ENCODE results near the gene THRB.

DNA sequence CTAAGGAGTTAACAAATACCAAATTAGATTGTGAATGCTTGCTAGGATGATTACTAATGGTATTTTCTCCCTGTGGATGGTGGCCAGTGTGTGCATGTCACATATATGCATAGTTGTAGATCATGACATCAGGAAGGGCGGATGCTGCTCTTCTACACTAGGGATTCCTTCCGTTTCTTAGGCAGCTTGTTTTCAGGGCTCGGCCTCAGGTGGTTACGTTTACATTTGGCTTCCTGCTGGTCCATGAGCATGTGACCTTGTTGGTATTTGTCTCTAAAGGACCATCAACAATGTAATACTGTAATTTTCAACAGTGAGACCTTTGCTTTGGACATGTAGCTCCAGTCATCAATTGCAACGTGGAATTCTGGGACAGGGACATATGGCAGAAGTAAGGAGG lies 328.1 kb downstream of the THRB start:
- TF ChIP-seq, protein P1, sequence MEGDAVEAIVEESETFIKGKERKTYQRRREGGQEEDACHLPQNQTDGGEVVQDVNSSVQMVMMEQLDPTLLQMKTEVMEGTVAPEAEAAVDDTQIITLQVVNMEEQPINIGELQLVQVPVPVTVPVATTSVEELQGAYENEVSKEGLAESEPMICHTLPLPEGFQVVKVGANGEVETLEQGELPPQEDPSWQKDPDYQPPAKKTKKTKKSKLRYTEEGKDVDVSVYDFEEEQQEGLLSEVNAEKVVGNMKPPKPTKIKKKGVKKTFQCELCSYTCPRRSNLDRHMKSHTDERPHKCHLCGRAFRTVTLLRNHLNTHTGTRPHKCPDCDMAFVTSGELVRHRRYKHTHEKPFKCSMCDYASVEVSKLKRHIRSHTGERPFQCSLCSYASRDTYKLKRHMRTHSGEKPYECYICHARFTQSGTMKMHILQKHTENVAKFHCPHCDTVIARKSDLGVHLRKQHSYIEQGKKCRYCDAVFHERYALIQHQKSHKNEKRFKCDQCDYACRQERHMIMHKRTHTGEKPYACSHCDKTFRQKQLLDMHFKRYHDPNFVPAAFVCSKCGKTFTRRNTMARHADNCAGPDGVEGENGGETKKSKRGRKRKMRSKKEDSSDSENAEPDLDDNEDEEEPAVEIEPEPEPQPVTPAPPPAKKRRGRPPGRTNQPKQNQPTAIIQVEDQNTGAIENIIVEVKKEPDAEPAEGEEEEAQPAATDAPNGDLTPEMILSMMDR (IDR thresholded peaks at IDR 0.05; ENCODE audit: poor library complexity), result no peak
- TF ChIP-seq EZH2phosphoT487 (IDR thresholded peaks at IDR 0.05; ENCODE audit: low read depth, severe bottlenecking, unreplicated experiment) (no peak), EZH2 (IDR thresholded peaks at IDR 0.05; ENCODE audit: borderline replicate concordance) (no peak)
